Endothelial cell of umbilical vein (primary cell): ENCODE data around the gene FILIP1L. TPM values are rescaled to one million over a fixed set of nuclear protein-coding genes. Genes with fewer than 3 reads are reported as not detected.

Experiments used
- BruUV-seq: library from RNA; stranded (reverse); fragments of 400-500 nt; replicated peaks from 2 replicates; lab custom pipeline; 2021; lab: Mats Ljungman, UMichigan
- CTCF ChIA-PET: fragments of 300-600, 350-600 bp; sonication (Branson Sonifier 250); formaldehyde crosslinking; loops from one replicate; lab custom pipeline; 2021; ENCODE audit warnings: antibody characterized with exemption, inconsistent platforms; lab: Charles Lee
- POLR2A ChIA-PET: fragments of 300-600, 350-600 bp; sonication (Branson Sonifier 250); formaldehyde crosslinking; loops from one replicate; lab custom pipeline; 2021; ENCODE audit warnings: antibody characterized with exemption, inconsistent platforms; lab: Charles Lee
- DNase-seq: peaks from one replicate; pipeline ENCODE4 v3.0.0-alpha.2; 2011; ENCODE audit warnings: low read depth, low spot score
- FAIRE-seq: peaks from 2 replicates; lab custom pipeline; 2011; peaks lifted over from hg19 to GRCh38; lab: Jason Lieb, UNC
- H2AFZ ChIP-seq: 2 replicates; pipeline ENCODE4 v1.6.0; 2012; ENCODE audit warnings: low read depth, low read length, control low read depth, inconsistent platforms
- H3K27ac ChIP-seq: 2 replicates; pipeline ENCODE4 v1.5.1; 2011; ENCODE audit warnings: low read depth, mild to moderate bottlenecking, control low read depth, low read length, moderate library complexity; ENCODE audit not compliant: insufficient read depth
- H3K27me3 ChIP-seq, 2 experiments: 2 replicates each; pipeline versions ENCODE4 v1.6.0 to v1.6.1; 2011; ENCODE audit warnings: low read length in 2 of 2, mixed read lengths in 1 of 2; ENCODE audit not compliant: control insufficient read depth in 2 of 2, insufficient read depth in 2 of 2
- H3K36me3 ChIP-seq, 2 experiments: 2 replicates in 1 of 2; 3 replicates in 1 of 2; pipeline ENCODE4 v1.5.1; 2011; ENCODE audit warnings: low read length in 2 of 2, mild to moderate bottlenecking in 1 of 2, moderate library complexity in 1 of 2; ENCODE audit not compliant: control insufficient read depth in 2 of 2, insufficient read depth in 2 of 2; ENCODE audit errors: extremely low read depth in 1 of 2
- H3K4me1 ChIP-seq: 3 replicates; pipeline ENCODE4 v1.5.1; 2011; ENCODE audit warnings: mild to moderate bottlenecking, low read length; ENCODE audit not compliant: control insufficient read depth, insufficient read depth; ENCODE audit errors: extremely low read depth
- H3K4me2 ChIP-seq: 2 replicates; pipeline ENCODE4 v1.6.1; 2011; ENCODE audit warnings: low read length, control low read depth, mixed read lengths; ENCODE audit not compliant: insufficient read depth
- H3K4me3 ChIP-seq, 3 experiments: fragments of 200-600 bp in 1 of 3; sonication (generic), shearing (Covaris generic) in 1 of 3; replicated peaks in 1 of 3; 2 replicates each; pipeline ENCODE4 v1.5.1; 2011 to 2016; ENCODE audit warnings: control low read depth in 3 of 3, low read length in 3 of 3, mild to moderate bottlenecking in 2 of 3, inconsistent platforms in 1 of 3, low read depth in 1 of 3, moderate library complexity in 1 of 3; ENCODE audit not compliant: insufficient read depth in 1 of 3
- H3K79me2 ChIP-seq: 2 replicates; pipeline ENCODE4 v1.6.0; 2012; ENCODE audit warnings: low read length, inconsistent platforms; ENCODE audit not compliant: control insufficient read depth, insufficient read depth
- H3K9ac ChIP-seq: replicated peaks from 2 replicates; pipeline ENCODE3; 2011; ENCODE audit warnings: low read length, control low read depth; ENCODE audit not compliant: insufficient read depth; ENCODE audit errors: extremely low read depth
- H3K9me1 ChIP-seq: replicated peaks from 3 replicates; pipeline ENCODE4 v1.6.0; 2011; ENCODE audit warnings: mild to moderate bottlenecking, low read length; ENCODE audit not compliant: control insufficient read depth, insufficient read depth; ENCODE audit errors: extremely low read depth
- H3K9me3 ChIP-seq: replicated peaks from 2 replicates; pipeline ENCODE4 v1.5.1; 2012; ENCODE audit warnings: low read length, inconsistent platforms; ENCODE audit not compliant: control insufficient read depth, insufficient read depth
- H4K20me1 ChIP-seq: replicated peaks from 2 replicates; pipeline ENCODE3; 2011; ENCODE audit warnings: mild to moderate bottlenecking, low read length; ENCODE audit not compliant: control insufficient read depth, insufficient read depth; ENCODE audit errors: extremely low read depth
- EZH2 ChIP-seq: IDR thresholded peaks from 2 replicates; pipeline ENCODE4 v1.6.1; 2012; ENCODE audit warnings: borderline replicate concordance, low read depth, mild to moderate bottlenecking, moderate library complexity, low read length, inconsistent platforms; ENCODE audit not compliant: severe bottlenecking
- FOS ChIP-seq: IDR thresholded peaks from 2 replicates; pipeline ENCODE4 v1.6.1; 2011; ENCODE audit warnings: mild to moderate bottlenecking, low read length, moderate library complexity, borderline replicate concordance; ENCODE audit not compliant: insufficient read depth
- GATA2 ChIP-seq: IDR thresholded peaks from 2 replicates; pipeline ENCODE4 v1.7.0; 2011; ENCODE audit warnings: low read depth, mild to moderate bottlenecking, moderate library complexity, mixed read lengths, low read length; ENCODE audit not compliant: insufficient read length, insufficient read depth
- JUN ChIP-seq: IDR thresholded peaks from 2 replicates; pipeline ENCODE4 v1.6.1; 2011; ENCODE audit warnings: borderline replicate concordance, low read depth; ENCODE audit not compliant: insufficient read length, insufficient read depth
- MYC ChIP-seq: IDR thresholded peaks from one replicate; pipeline ENCODE4 v1.6.1; 2011; ENCODE audit warnings: mild to moderate bottlenecking, low read depth, low read length
- POLR2A ChIP-seq: IDR thresholded peaks from 2 replicates; pipeline ENCODE4 v1.6.1; 2012; ENCODE audit warnings: low read depth, mild to moderate bottlenecking, control low read depth, low read length
- POLR2AphosphoS5 ChIP-seq: IDR thresholded peaks from 2 replicates; pipeline ENCODE4 v1.6.1; 2012; ENCODE audit warnings: low read depth, mild to moderate bottlenecking, control low read depth, low read length, moderate library complexity; ENCODE audit not compliant: insufficient read depth
- dilution Hi-C: fragments of 300-500 bp; cut with MboI; formaldehyde crosslinking; loops from one replicate; pipeline ENCODE4 v1.15.0; 2019; ENCODE audit warnings: low sequenced_read_pairs; ENCODE audit not compliant: extremely low pct_ligation_motif_present
- intact Hi-C: fragments of 100-400 bp; cut with micrococcal nuclease; formaldehyde crosslinking; loops from one replicate; pipeline ENCODE4 v1.10.0; 2022
- polyA plus RNA-seq, 4 experiments: library from polyadenylated mRNA; depleted of rRNA in 3 of 4; stranded (reverse) in 3 of 4; unstranded in 1 of 4; fragments of >200 nt; gene quantifications; 2 replicates each; pipeline versions ENCODE4 v1.2.1 to v1.2.3, GENCODE V29; 2011 to 2012; ENCODE audit warnings: missing spikeins in 1 of 4
- total RNA-seq: library from RNA; stranded (reverse); gene quantifications from 2 replicates; pipeline ENCODE4 v1.2.3, GENCODE V29; 2021
- TF ChIP-seq, protein P1 (sequence below): IDR thresholded peaks from 2 replicates; pipeline ENCODE4 v1.6.1; 2011; ENCODE audit not compliant: insufficient read depth, insufficient read length
- TF ChIP-seq, protein P2 (sequence below), 2 donors: IDR thresholded peaks; 1 replicate in 1 of 2; 2 replicates in 1 of 2; pipeline ENCODE4 v1.5.1; 2011; ENCODE audit warnings: low read length in 2 of 2, mild to moderate bottlenecking in 2 of 2, moderate library complexity in 2 of 2, control low read depth in 1 of 2, inconsistent platforms in 1 of 2, low read depth in 1 of 2; ENCODE audit not compliant: insufficient read depth in 1 of 2; ENCODE audit errors: extremely low read depth in 1 of 2

Gene FILIP1L
- total and polyA plus RNA-seq, 2 donors (not counting 3 experiments of a cell fraction or from before 2014, with no cell fraction given) = 26.0 to 29.9 TPM

DNA sequence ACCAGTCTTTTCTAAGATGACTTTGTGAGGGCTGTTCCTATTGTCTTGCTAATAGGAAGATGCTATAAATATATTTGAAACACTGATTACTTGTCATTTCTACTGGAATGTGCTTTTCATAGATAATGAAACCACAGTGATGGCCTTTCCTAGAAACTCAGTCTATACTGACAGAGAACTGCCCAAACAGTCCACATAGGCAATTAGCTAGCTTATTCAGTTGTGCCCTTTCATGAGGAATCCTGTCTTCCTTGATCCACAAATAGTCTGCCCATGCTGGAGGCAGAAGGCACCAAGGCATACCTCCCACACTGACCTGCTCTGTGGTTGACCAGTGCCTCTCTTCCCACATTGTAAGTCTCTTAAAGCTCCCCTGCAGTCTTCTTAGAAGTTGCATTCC, 160.7 kb downstream of the FILIP1L start:
- Histone ChIP-seq H3K4me2 (no peak overlapping the region), H4K20me1 (no peaks in the 10 kb centered on the region), H2AFZ (no peak overlapping the region), H3K9ac (no peak overlapping the region), H3K4me3 (no peak overlapping the region), H3K9me3 (no peaks in the 10 kb centered on the region), H3K27ac (no peak overlapping the region), H3K4me1 (no peaks in the 10 kb centered on the region), H3K9me1 (no peaks in the 10 kb centered on the region), H3K36me3 (no peaks in the 10 kb centered on the region), H3K27me3 (no peaks in the 10 kb centered on the region), H3K79me2 (no peaks in the 10 kb centered on the region)
- DNase-seq (no peak), FAIRE-seq (no peak)
- dilution Hi-C loops = no loop called here
- intact Hi-C loops = no loop called here
- POLR2A ChIA-PET = no interaction called here
- TF ChIP-seq POLR2AphosphoS5 = no peak
- TF ChIP-seq EZH2 = no peak
- TF ChIP-seq FOS = no peak
- TF ChIP-seq GATA2 = no peak
- TF ChIP-seq MYC = no peak
- no peak for TF ChIP-seq JUN
- TF ChIP-seq, protein P1, sequence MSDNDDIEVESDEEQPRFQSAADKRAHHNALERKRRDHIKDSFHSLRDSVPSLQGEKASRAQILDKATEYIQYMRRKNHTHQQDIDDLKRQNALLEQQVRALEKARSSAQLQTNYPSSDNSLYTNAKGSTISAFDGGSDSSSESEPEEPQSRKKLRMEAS = no peak
- TF ChIP-seq POLR2A = no peak
- TF ChIP-seq, protein P2, sequence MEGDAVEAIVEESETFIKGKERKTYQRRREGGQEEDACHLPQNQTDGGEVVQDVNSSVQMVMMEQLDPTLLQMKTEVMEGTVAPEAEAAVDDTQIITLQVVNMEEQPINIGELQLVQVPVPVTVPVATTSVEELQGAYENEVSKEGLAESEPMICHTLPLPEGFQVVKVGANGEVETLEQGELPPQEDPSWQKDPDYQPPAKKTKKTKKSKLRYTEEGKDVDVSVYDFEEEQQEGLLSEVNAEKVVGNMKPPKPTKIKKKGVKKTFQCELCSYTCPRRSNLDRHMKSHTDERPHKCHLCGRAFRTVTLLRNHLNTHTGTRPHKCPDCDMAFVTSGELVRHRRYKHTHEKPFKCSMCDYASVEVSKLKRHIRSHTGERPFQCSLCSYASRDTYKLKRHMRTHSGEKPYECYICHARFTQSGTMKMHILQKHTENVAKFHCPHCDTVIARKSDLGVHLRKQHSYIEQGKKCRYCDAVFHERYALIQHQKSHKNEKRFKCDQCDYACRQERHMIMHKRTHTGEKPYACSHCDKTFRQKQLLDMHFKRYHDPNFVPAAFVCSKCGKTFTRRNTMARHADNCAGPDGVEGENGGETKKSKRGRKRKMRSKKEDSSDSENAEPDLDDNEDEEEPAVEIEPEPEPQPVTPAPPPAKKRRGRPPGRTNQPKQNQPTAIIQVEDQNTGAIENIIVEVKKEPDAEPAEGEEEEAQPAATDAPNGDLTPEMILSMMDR (IDR thresholded peaks at IDR 0.05; ENCODE audit: extremely low read depth in 1 of 2, insufficient read depth in 1 of 2, low read depth in 1 of 2, low read length in 2 of 2) = no peak
- no TSS peak for BruUV-seq
- CTCF ChIA-PET = interaction anchor here (1.0 kb wide), 2 partner anchors 11 to 111 kb away, joined by 3 to 4 read pairs; no protein-coding TSS in a partner anchor
